ENCODE results near the gene MAP3K19.
A peak's percentile ranks its signal among the peaks of the same experiment; 100 is the strongest.

MAP3K19 gene

GRCh38 chr2:134934150-134934549 lies 113.1 kb downstream of the MAP3K19 start:
- no peak for DNase-seq (ENCODE audit: low read depth in 1 of 2, low spot score in 1 of 2)

GRCh38 chr2:134933732-134934131 lies 113.5 kb downstream of the MAP3K19 start:
- DNase-seq (ENCODE audit: low read depth in 1 of 2, low spot score in 1 of 2), result no peak

GRCh38 chr2:134932864-134933526 lies 114.3 kb downstream of the MAP3K19 start:
- no peak for DNase-seq (ENCODE audit: low read depth in 1 of 2, low spot score in 1 of 2)

- no peak for DNase-seq (ENCODE audit: low read depth in 1 of 2, low spot score in 1 of 2)
Observed at GRCh38 chr2:134927195-134927594, 120.1 kb downstream of the MAP3K19 start.

GRCh38 chr2:134926231-134926931 lies 120.9 kb downstream of the MAP3K19 start:
- DNase-seq (ENCODE audit: low read depth in 1 of 2, low spot score in 1 of 2), result no peak

- no peak for DNase-seq (ENCODE audit: low read depth in 1 of 2, low spot score in 1 of 2)
Observed at GRCh38 chr2:134924912-134925311, 122.3 kb downstream of the MAP3K19 start.

- DNase-seq (ENCODE audit: low read depth in 1 of 2, low spot score in 1 of 2), result peak in 1 of 2 donors; percentile 9
Observed at GRCh38 chr2:134919341-134920210, 127.7 kb downstream of the MAP3K19 start.

- DNase-seq (ENCODE audit: low read depth in 1 of 2, low spot score in 1 of 2), result peak; percentile 98 to 100
Observed at GRCh38 chr2:134918526-134919340, 128.5 kb downstream of the MAP3K19 start, which contains the start of gene CCNT2. Gene CCNT2 (plus strand): TSS chr2:134918822. CDS start chr2:134918855, 33 bp downstream.

- peak; percentile 74 to 79 for DNase-seq (ENCODE audit: low read depth in 1 of 2, low spot score in 1 of 2)
Observed at GRCh38 chr2:134917888-134918525, 129.2 kb downstream of the MAP3K19 start.

- no peak for DNase-seq (ENCODE audit: low read depth in 1 of 2, low spot score in 1 of 2)
Observed at GRCh38 chr2:134917360-134917865, 129.8 kb downstream of the MAP3K19 start.
